Caco-2 (cell line): Measurements from ENCODE around the gene TSHZ2. TPM values are rescaled to one million over a fixed set of nuclear protein-coding genes. Genes with fewer than 3 reads are reported as not detected.

Experiments used
- BruUV-seq: library from RNA; stranded (reverse); fragments of 400-500 nt; replicated peaks from 2 replicates; lab custom pipeline; 2021; lab: Mats Ljungman, UMichigan
- CTCF ChIA-PET: fragments of 300-600 bp; sonication (Branson Sonifier 250); formaldehyde crosslinking; loops from one replicate; lab custom pipeline; 2022; ENCODE audit warnings: antibody characterized with exemption; lab: Charles Lee
- POLR2A ChIA-PET: fragments of 300-600 bp; sonication (Branson Sonifier 250); formaldehyde crosslinking; loops from one replicate; lab custom pipeline; 2022; ENCODE audit warnings: antibody characterized with exemption; lab: Charles Lee
- DNase-seq, 2 experiments: peaks; one replicate each; pipeline versions ENCODE4 v3.0.0 to v3.0.0-alpha.2; 2020 to 2022
- H3K27me3 ChIP-seq: replicated peaks from 2 replicates; pipeline ENCODE4 v1.6.0; 2011; ENCODE audit warnings: low read length; ENCODE audit not compliant: control insufficient read depth, insufficient read depth
- H3K36me3 ChIP-seq: 2 replicates; pipeline ENCODE4 v1.5.1; 2011; ENCODE audit warnings: low read length; ENCODE audit not compliant: control insufficient read depth, insufficient read depth
- H3K4me1 ChIP-seq: fragments of 250-450 bp; sonication (Bioruptor Pico); 2 replicates; pipeline ENCODE4 v1.5.1; 2020; ENCODE audit warnings: mild to moderate bottlenecking
- H3K4me3 ChIP-seq: 2 replicates; pipeline ENCODE4 v1.5.1; 2011; ENCODE audit warnings: low read depth, mild to moderate bottlenecking, control low read depth, low read length
- H3K9me3 ChIP-seq: fragments of 250-450 bp; sonication (Bioruptor Pico); 2 replicates; pipeline ENCODE4 v1.5.1; 2020; ENCODE audit warnings: mild to moderate bottlenecking, moderate library complexity
- H3K27ac Mint-ChIP-seq: one replicate; pipeline ENCODE4 v1.8.0; 2022; ENCODE audit warnings: mixed read lengths; ENCODE audit not compliant: unreplicated experiment
- H3K27me3 Mint-ChIP-seq: one replicate; pipeline ENCODE4 v1.8.0; 2022; ENCODE audit warnings: mixed read lengths; ENCODE audit not compliant: insufficient read depth, unreplicated experiment
- H3K36me3 Mint-ChIP-seq: one replicate; pipeline ENCODE4 v1.8.0; 2022; ENCODE audit warnings: mild to moderate bottlenecking, mixed read lengths; ENCODE audit not compliant: insufficient read depth, unreplicated experiment
- H3K4me1 Mint-ChIP-seq: one replicate; pipeline ENCODE4 v1.8.0; 2022; ENCODE audit warnings: low read depth, mixed read lengths; ENCODE audit not compliant: unreplicated experiment
- H3K4me3 Mint-ChIP-seq: one replicate; pipeline ENCODE4 v1.8.0; 2022; ENCODE audit warnings: mild to moderate bottlenecking, moderate library complexity, mixed read lengths; ENCODE audit not compliant: unreplicated experiment
- H3K9me3 Mint-ChIP-seq: one replicate; pipeline ENCODE4 v1.8.0; 2022; ENCODE audit warnings: mixed read lengths; ENCODE audit not compliant: unreplicated experiment
- CTCF ChIP-seq, 2 experiments: fragments of 200-600 bp in 1 of 2; IDR thresholded peaks; 1 replicate in 1 of 2; 2 replicates in 1 of 2; pipeline versions ENCODE4 v1.5.1 to v1.8.0; 2011 to 2022; ENCODE audit warnings: antibody characterized with exemption in 1 of 2, control low read depth in 1 of 2, inconsistent platforms in 1 of 2, low read depth in 1 of 2, low read length in 1 of 2, mild to moderate bottlenecking in 1 of 2, moderate library complexity in 1 of 2; ENCODE audit not compliant: insufficient read depth in 1 of 2, severe bottlenecking in 1 of 2, unreplicated experiment in 1 of 2
- intact Hi-C: fragments of 100-400 bp; cut with micrococcal nuclease; formaldehyde crosslinking; loops from one replicate; pipeline ENCODE4 v1.10.0; 2022; ENCODE audit not compliant: unreplicated experiment
- total RNA-seq: library from RNA; stranded (reverse); gene quantifications from 2 replicates; pipeline ENCODE4 v1.2.3, GENCODE V29; 2022

Gene TSHZ2
- total RNA-seq, 1 experiment from 2014 or later, result 0.07 TPM

GRCh38 chr20:53068241-53068640 lies 96.1 kb downstream of the TSHZ2 start:
- Mint-ChIP-seq H3K27ac (no peak overlapping the region), H3K4me3 (no peak overlapping the region), H3K4me1 (no peaks in the 10 kb centered on the region), H3K27me3 (peaks cover 9% of the 10 kb centered on the region), H3K9me3 (peaks cover 12% of the 10 kb centered on the region), H3K36me3 (no peaks in the 10 kb centered on the region)
- no peak for TF ChIP-seq CTCF (IDR thresholded peaks at IDR 0.05; ENCODE audit: insufficient read depth in 1 of 2, low read depth in 1 of 2, low read length in 1 of 2, severe bottlenecking in 1 of 2, unreplicated experiment in 1 of 2)
- POLR2A ChIA-PET, result no interaction called here
- CTCF ChIA-PET, result no interaction called here
- intact Hi-C loops, result no loop called here
- peaks cover 3% of the 10 kb centered on the region; the same call in 1 of the 2 replicates for H3K9me3 ChIP-seq
- H3K4me3 ChIP-seq, result no peak overlapping the region
- H3K36me3 ChIP-seq, result no peaks in the 10 kb centered on the region
- no peaks in the 10 kb centered on the region for H3K4me1 ChIP-seq
- H3K27me3 ChIP-seq, result 0 out of 2 replicates have a peak, but pooled peaks cover 1% of the 10 kb centered on the region
- no peak for DNase-seq
- no TSS peak for BruUV-seq

GRCh38 chr20:53069132-53069531 lies 97.0 kb downstream of the TSHZ2 start:
- H3K27me3 ChIP-seq, result 0 out of 2 replicates have a peak, but pooled peaks cover 1% of the 10 kb centered on the region
- no peak overlapping the region for H3K4me3 ChIP-seq
- Mint-ChIP-seq H3K36me3 (no peaks in the 10 kb centered on the region), H3K4me1 (no peaks in the 10 kb centered on the region), H3K9me3 (peaks cover 12% of the 10 kb centered on the region), H3K27ac (no peak overlapping the region), H3K4me3 (no peak overlapping the region), H3K27me3 (peaks cover 11% of the 10 kb centered on the region)
- ChIA-PET POLR2A (no interaction called here), CTCF (no interaction called here)
- no peak for TF ChIP-seq CTCF (IDR thresholded peaks at IDR 0.05; ENCODE audit: insufficient read depth in 1 of 2, low read depth in 1 of 2, low read length in 1 of 2, severe bottlenecking in 1 of 2, unreplicated experiment in 1 of 2)
- no TSS peak for BruUV-seq
- DNase-seq, result no peak
- H3K36me3 ChIP-seq, result no peaks in the 10 kb centered on the region
- no peaks in the 10 kb centered on the region for H3K4me1 ChIP-seq
- peaks cover 3% of the 10 kb centered on the region; the same call in 1 of the 2 replicates for H3K9me3 ChIP-seq
- intact Hi-C loops, result no loop called here

GRCh38 chr20:53070224-53070623 lies 98.1 kb downstream of the TSHZ2 start:
- CTCF ChIA-PET, result no interaction called here
- no peak overlapping the region for H3K4me3 ChIP-seq

More at GRCh38 chr20:53070224-53070623, 98.1 kb downstream of the TSHZ2 start:
- Histone ChIP-seq H3K9me3 (peaks cover 3% of the 10 kb centered on the region; the same call in 1 of the 2 replicates), H3K4me1 (no peaks in the 10 kb centered on the region), H3K36me3 (no peaks in the 10 kb centered on the region), H3K27me3 (0 out of 2 replicates have a peak, but pooled peaks cover 1% of the 10 kb centered on the region)
- DNase-seq, result no peak
- Mint-ChIP-seq H3K4me1 (no peaks in the 10 kb centered on the region), H3K27me3 (peaks cover 9% of the 10 kb centered on the region), H3K9me3 (peaks cover 12% of the 10 kb centered on the region), H3K27ac (no peak overlapping the region), H3K4me3 (no peak overlapping the region), H3K36me3 (no peaks in the 10 kb centered on the region)
- BruUV-seq, result no TSS peak
- POLR2A ChIA-PET, result interaction anchor here (0.5 kb wide), 1 partner anchor 997 kb away, joined by 4 read pairs; no protein-coding TSS in a partner anchor
- intact Hi-C loops, result no loop called here
- TF ChIP-seq CTCF (IDR thresholded peaks at IDR 0.05; ENCODE audit: insufficient read depth in 1 of 2, low read depth in 1 of 2, low read length in 1 of 2, severe bottlenecking in 1 of 2, unreplicated experiment in 1 of 2), result no peak
